Parathyroid adenoma (tissue), 2 donors: ENCODE measurements around the gene APELA.

Source experiments
- H2AFZ ChIP-seq: fragments of 300-600 bp; sonication (generic); one replicate; pipeline ENCODE4 v1.7.0; 2017; ENCODE audit warnings: antibody characterized with exemption, mild to moderate bottlenecking
- H3K27ac ChIP-seq: fragments of 300-600 bp; sonication (generic); one replicate; pipeline ENCODE4 v1.7.0; 2017
- H3K27me3 ChIP-seq: fragments of 300-600 bp; sonication (generic); one replicate; pipeline ENCODE4 v1.7.0; 2017; ENCODE audit warnings: low read length; ENCODE audit not compliant: control insufficient read depth, insufficient read depth
- H3K36me3 ChIP-seq: fragments of 300-600 bp; sonication (generic); one replicate; pipeline ENCODE4 v1.7.0; 2017; ENCODE audit warnings: low read length; ENCODE audit not compliant: control insufficient read depth, insufficient read depth
- H3K4me1 ChIP-seq: fragments of 300-600 bp; sonication (generic); one replicate; pipeline ENCODE4 v1.7.0; 2017; ENCODE audit warnings: control low read depth
- H3K4me2 ChIP-seq: fragments of 300-600 bp; sonication (generic); one replicate; pipeline ENCODE4 v1.7.0; 2017; ENCODE audit warnings: low read length
- H3K4me3 ChIP-seq: fragments of 300-600 bp; sonication (generic); one replicate; pipeline ENCODE4 v1.7.0; 2017; ENCODE audit warnings: low read depth, low read length
- H3K79me2 ChIP-seq: fragments of 300-600 bp; sonication (generic); one replicate; pipeline ENCODE4 v1.7.0; 2017; ENCODE audit warnings: control low read depth
- H3K9ac ChIP-seq: fragments of 300-600 bp; sonication (generic); one replicate; pipeline ENCODE4 v1.7.0; 2017; ENCODE audit warnings: mild to moderate bottlenecking
- H3K9me3 ChIP-seq: fragments of 300-600 bp; sonication (generic); one replicate; pipeline ENCODE4 v1.7.0; 2017; ENCODE audit warnings: low read length; ENCODE audit not compliant: control insufficient read depth
- TF ChIP-seq, protein P1 (sequence below): fragments of 300-600 bp; sonication (generic); IDR thresholded peaks from one replicate; pipeline ENCODE4 v1.7.0; 2017; ENCODE audit warnings: antibody characterized with exemption, mild to moderate bottlenecking
- donor health status: primary hyperparathyroidism.

APELA gene

DNA sequence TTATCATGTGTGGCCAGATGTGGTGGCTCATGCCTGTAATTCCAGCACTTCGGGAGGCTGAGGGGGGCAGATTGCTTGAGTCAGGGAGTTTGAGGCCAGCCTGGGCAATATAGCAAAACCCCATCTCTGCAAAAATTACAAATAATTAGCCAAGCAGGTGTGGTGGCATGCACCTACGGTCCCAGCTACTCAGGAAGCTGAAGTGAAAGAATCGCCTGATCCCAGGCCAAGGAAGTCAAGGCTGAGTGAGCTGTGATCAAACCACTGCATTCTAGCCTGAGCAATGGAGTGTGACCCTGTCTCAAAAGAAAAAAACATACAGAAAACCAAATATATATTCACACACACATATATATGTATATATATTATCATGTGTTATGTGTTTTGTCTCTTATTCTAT lies 15.0 kb downstream of the APELA start:
- H3K4me2 ChIP-seq, result no peak overlapping the region
- H2AFZ ChIP-seq, result no peak overlapping the region
- H3K9me3 ChIP-seq, result no peaks in the 10 kb centered on the region
- H3K27me3 ChIP-seq, result no peaks in the 10 kb centered on the region
- H3K79me2 ChIP-seq, result no peaks in the 10 kb centered on the region
- no peak overlapping the region for H3K9ac ChIP-seq
- TF ChIP-seq, protein P1, sequence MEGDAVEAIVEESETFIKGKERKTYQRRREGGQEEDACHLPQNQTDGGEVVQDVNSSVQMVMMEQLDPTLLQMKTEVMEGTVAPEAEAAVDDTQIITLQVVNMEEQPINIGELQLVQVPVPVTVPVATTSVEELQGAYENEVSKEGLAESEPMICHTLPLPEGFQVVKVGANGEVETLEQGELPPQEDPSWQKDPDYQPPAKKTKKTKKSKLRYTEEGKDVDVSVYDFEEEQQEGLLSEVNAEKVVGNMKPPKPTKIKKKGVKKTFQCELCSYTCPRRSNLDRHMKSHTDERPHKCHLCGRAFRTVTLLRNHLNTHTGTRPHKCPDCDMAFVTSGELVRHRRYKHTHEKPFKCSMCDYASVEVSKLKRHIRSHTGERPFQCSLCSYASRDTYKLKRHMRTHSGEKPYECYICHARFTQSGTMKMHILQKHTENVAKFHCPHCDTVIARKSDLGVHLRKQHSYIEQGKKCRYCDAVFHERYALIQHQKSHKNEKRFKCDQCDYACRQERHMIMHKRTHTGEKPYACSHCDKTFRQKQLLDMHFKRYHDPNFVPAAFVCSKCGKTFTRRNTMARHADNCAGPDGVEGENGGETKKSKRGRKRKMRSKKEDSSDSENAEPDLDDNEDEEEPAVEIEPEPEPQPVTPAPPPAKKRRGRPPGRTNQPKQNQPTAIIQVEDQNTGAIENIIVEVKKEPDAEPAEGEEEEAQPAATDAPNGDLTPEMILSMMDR, result no peak
- no peak overlapping the region for H3K4me3 ChIP-seq
- no peaks in the 10 kb centered on the region for H3K4me1 ChIP-seq
- H3K36me3 ChIP-seq, result no peaks in the 10 kb centered on the region
- no peak overlapping the region for H3K27ac ChIP-seq

DNA sequence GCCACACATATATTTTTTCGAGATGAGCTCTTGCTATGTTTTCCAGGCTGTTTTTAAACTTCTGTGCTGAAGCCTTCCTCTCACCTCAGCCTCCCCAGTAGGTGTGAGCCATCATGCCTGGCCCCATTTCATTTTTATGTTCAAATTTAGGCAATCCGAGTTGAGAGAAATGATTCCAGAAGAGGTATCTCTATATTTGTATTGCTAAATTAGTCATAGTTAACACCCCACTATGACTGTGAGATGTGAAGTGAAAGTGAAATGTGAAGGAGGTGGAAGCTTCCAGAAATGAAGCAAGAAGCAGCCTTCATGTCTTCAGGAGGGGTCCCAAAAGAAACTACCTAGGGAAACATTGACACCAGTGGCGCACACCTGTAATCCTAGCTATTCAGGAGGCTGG lies 17.7 kb downstream of the APELA start:
- H3K4me1 ChIP-seq, result no peaks in the 10 kb centered on the region
- TF ChIP-seq, protein P1, result no peak
- H3K9ac ChIP-seq, result no peak overlapping the region
- no peak overlapping the region for H3K27ac ChIP-seq
- H3K4me3 ChIP-seq, result no peak overlapping the region
- H3K4me2 ChIP-seq, result no peak overlapping the region
- H3K9me3 ChIP-seq, result no peaks in the 10 kb centered on the region
- no peaks in the 10 kb centered on the region for H3K27me3 ChIP-seq
- no peak overlapping the region for H2AFZ ChIP-seq
- no peaks in the 10 kb centered on the region for H3K36me3 ChIP-seq
- no peaks in the 10 kb centered on the region for H3K79me2 ChIP-seq

DNA sequence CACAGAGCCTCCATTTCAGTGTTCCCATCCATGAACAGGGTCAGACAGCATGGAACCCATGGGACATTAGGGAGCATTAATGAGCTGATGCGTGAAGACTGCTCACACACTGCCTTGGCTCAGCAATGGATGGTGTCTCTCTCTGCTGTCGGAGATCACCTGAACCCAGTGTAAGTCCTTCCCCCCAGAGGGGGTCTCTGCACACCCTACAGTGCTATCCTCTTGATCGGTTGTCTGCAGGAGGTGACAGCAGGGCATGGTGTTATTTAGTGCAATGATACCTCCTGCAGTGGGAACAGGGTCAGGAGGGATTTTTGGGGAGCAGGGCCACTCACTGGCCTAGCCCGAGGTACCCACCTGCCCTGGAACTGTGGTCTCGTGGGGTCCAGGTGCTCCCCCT lies 25.6 kb downstream of the APELA start:
- H3K36me3 ChIP-seq, result no peaks in the 10 kb centered on the region
- no peaks in the 10 kb centered on the region for H3K9me3 ChIP-seq
- no peak overlapping the region for H2AFZ ChIP-seq
- no peaks in the 10 kb centered on the region for H3K27me3 ChIP-seq
- H3K4me1 ChIP-seq, result no peaks in the 10 kb centered on the region
- H3K4me2 ChIP-seq, result no peak overlapping the region
- no peak overlapping the region for H3K27ac ChIP-seq
- H3K79me2 ChIP-seq, result no peaks in the 10 kb centered on the region
- no peak overlapping the region for H3K9ac ChIP-seq
- TF ChIP-seq, protein P1, result no peak
- H3K4me3 ChIP-seq, result no peak overlapping the region

DNA sequence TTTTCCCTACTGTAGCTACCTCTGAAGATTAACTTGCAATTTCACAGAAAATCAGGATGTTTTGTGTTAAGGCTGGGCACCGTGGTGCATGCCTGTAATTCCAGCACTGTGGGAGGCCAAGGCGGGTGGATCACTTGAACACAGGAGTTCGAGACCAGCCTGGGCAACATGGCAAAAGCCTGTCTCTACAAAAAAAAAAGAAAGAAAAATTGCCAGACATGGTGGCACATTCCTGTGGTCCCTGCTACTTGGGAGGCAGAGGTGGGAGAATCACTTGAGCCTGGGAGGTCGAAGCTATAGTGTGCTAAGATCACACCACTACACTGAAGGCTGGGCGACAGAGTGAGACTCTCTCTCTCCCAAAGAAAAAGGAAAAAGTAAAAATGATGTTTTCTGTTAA lies 27.4 kb downstream of the APELA start:
- Histone ChIP-seq H3K4me1 (no peaks in the 10 kb centered on the region), H3K9me3 (no peaks in the 10 kb centered on the region), H3K27ac (no peak overlapping the region), H2AFZ (no peak overlapping the region), H3K36me3 (no peaks in the 10 kb centered on the region), H3K79me2 (no peaks in the 10 kb centered on the region), H3K27me3 (no peaks in the 10 kb centered on the region), H3K4me3 (no peak overlapping the region), H3K4me2 (no peak overlapping the region), H3K9ac (no peak overlapping the region)
- TF ChIP-seq, protein P1, result no peak

DNA sequence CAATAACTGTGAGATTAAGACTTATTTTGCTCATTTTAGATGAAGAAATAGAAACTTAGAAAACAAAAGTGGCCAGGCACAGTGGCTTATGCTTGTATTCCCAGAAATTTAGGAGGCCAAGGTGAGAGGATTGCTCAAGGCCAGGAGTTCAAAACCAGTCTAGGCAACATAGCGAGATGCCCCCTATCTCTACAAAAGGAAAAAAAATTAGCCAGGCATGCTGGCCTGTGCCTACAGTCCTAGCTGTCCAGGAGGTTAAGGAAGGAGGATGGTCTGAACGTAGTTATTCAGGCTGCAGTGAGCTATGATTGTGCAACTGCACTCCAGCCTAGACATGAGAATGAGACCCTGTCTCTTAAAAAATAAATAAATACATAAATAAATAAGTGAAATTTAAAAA lies 28.0 kb downstream of the APELA start:
- H2AFZ ChIP-seq, result no peak overlapping the region
- H3K36me3 ChIP-seq, result no peaks in the 10 kb centered on the region
- H3K9me3 ChIP-seq, result no peaks in the 10 kb centered on the region
- no peaks in the 10 kb centered on the region for H3K79me2 ChIP-seq
- no peak overlapping the region for H3K27ac ChIP-seq
- H3K4me1 ChIP-seq, result no peaks in the 10 kb centered on the region
- TF ChIP-seq, protein P1, result no peak
- H3K4me2 ChIP-seq, result no peak overlapping the region
- H3K27me3 ChIP-seq, result no peaks in the 10 kb centered on the region
- no peak overlapping the region for H3K9ac ChIP-seq
- no peak overlapping the region for H3K4me3 ChIP-seq
